ENCODE results near the gene HSDL2.
"Not testable (repeated sequence)": the region's sequence is repeated elsewhere in the genome, so short reads cannot be mapped to it uniquely, and the experiment has no call there.

The HSDL2 gene

DNA sequence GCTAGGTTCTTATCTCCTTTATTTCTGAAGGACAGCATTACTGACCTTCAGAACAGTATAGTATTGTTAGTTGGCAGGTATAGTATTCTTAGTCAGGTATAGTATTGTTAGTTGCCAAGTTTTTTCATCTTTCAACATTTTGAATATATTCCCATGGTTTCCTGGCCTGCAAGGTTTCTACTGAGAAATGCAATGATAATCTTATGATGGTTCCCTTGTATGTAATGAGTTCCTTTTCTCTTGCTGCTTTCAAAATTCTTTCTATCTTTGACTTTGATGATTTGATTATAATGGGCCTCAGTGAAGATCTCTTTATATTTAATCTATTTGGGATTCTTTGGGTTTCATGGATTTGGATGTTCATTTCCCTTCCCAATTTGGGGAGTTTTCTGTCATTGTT is 12.4 kb upstream of the HSDL2 start:
- no peak for DNase-seq

DNA sequence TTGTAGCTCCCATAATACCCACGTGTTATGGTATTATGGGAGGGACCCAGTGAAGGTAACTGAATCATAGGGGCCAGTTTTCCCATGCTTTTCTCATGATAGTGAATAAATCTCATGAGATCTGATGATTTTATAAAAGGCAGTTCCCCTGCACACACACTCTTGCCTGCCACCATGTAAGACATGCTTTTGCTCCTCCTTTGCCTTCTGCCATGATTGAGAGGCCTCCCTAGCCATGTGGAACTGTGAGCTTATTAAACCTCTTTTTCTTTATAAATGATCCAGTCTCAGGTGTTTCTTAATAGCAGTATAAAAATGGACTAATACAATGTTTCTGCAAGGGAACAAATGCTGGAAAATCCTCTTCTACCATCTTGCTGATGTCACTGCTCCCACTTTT is 10.1 kb upstream of the HSDL2 start:
- no peak for DNase-seq

DNA sequence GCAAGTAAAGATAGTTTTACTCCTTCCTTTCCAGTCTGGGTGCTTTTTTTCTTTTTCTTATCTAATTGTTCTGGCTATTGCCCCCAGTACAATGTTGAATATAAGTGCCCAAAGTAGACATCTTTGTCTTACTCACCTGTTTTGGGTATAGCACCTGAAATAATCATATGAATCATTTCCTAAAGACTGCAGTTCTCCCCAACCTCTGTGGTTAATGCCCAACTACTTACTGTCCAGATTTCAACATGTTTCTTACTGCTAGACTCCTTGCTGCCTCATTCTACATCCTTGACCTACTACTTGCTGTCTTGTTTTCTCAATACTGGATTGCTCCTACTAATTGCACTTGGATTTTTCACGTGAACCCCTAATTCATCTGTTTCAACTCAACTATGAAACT is 8.8 kb upstream of the HSDL2 start:
- DNase-seq, result no peak

DNA sequence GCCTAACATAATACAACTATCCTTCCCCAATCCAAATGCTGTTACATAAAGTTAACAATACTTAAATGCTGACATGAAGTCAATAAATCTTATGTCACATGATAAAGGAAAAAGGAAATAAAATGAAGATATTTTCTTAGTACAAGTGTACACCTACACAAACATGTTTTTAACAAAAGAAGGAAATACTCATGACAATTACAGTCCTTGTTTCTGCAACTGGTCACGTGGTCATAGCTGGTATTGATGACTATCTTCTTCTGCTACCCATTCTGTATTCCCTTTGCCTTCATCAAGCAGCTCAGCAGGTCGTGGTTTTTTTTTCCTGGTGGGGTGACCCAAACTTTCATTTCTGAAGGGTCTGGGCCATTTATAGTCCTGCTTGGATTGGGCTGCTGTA is 6.2 kb upstream of the HSDL2 start:
- not testable (repeated sequence) for DNase-seq

DNA sequence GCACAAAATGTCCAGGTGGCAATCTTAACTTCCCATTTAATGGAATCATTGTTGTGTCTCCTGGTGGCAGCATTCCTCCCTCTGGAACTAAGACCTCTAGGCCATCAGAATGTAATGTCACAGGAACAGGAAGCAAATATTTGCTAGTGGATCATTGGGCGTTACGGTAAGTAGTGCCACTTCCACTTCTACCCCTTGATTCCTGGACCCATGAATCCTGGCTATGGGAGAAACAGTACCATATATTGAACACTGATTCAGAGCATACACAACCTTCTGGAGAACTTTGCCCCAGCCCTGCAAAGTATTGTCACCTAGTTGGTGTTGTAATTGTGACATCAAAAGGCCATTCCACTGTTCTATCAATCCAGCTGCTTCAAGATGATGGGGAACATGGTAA is 5.7 kb upstream of the HSDL2 start:
- DNase-seq, result not testable (repeated sequence)

DNA sequence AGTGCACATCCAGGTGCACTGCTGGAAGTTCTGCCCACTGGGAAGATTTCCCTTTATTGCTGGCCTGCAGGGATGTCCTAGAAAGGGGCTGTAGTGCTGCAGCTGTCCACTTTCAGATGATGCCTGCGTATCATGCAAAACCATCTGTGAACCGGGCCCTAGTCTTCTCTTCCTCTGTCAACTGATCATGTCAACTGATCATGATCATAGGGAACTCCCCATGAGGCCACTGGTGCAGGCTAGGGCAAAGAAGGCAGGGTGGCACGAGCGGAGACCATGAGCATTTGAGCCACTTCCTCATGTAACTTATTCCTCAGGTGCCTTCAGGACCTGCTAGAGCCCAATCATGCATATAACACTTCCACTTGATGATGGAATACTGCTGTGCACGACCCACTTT is 4.5 kb upstream of the HSDL2 start:
- no peak for DNase-seq

DNA sequence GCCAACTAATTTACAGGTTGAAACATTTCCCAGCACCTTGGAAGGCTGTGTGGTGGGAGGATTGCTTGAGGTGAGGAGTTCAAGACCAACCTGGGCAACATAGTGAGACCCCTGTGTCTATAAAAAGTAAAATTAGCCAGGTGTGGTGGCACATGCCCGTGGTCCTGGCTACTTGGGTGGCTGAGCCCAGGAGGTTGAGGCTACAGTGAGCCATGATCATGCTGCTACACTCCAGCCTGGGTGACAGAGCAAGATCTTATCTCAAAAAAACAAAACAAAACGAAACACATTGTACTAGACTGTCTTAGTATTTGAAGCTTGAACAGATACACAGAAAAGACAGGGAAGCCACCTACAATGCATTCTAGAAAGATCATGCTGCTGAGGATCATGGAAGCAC is 2.8 kb upstream of the HSDL2 start:
- no peak for DNase-seq

DNA sequence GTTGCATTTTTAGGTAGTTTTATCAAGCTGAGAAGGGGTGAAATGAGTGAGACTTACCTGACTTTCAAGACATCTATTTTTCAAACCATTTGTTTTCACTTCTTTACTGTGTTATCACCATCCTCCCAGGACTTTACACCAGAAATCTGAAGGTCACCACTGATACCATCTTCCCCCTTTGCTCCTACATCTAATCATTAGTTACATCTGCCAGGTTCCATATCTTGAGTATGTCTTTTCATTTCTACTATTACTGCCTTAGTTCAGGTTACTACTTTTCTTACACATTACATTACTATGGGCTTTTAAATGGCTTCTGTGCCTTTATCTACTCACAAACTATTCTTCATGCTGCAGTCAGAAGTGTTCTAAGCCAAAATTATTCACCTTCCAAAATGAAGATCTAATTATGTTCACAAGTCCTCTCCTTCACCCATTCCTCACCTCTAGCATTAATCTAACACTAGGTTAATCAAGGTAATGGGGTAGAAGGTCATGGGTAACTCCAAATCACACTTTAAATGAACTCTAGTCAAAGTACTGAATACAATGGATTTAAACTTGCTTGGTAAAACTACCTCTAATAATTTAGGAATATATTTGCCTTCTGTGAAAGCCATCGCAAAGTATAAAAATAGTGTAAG is 2.1 kb upstream of the HSDL2 start:
- DNase-seq, result no peak

DNA sequence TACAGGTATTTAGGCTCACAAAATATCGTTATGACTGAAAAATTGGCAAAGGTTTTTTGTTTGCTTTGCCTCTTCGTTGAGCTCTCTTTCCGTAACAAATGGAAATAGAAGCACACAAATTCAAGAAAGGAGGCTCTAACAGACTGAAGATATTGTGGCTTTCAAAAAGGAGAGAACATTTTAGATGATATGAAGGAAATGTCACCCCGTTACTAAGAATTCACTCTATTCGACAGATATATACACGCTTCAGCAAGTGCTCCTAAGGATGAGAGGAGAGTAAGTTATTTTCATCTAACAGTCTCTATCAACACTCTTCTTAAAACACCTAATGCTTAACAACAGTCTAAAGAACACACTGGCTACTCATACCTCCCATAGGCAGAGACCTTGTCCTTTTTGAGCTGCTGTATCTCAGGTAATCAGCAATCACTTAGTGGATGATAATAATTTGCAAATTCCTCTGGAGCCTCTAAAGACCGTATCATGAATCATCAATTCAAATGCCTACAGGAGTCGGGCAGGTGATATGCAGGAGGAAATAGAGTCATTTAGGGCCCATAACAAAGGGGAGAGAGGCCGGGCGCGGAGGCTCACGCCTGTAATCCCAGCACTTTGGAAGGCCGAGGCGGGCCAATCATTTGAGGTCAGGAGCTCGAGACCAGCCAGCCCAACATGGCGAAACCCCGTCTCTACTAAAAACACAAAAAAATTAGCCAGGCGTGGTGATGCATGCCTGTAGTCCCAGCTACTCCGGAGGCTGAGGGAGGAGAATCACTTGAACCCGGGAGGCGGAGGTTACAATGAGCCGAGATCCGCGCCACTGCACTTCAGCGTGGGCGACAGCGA is 1.4 kb upstream of the HSDL2 start:
- no peak for DNase-seq

DNA sequence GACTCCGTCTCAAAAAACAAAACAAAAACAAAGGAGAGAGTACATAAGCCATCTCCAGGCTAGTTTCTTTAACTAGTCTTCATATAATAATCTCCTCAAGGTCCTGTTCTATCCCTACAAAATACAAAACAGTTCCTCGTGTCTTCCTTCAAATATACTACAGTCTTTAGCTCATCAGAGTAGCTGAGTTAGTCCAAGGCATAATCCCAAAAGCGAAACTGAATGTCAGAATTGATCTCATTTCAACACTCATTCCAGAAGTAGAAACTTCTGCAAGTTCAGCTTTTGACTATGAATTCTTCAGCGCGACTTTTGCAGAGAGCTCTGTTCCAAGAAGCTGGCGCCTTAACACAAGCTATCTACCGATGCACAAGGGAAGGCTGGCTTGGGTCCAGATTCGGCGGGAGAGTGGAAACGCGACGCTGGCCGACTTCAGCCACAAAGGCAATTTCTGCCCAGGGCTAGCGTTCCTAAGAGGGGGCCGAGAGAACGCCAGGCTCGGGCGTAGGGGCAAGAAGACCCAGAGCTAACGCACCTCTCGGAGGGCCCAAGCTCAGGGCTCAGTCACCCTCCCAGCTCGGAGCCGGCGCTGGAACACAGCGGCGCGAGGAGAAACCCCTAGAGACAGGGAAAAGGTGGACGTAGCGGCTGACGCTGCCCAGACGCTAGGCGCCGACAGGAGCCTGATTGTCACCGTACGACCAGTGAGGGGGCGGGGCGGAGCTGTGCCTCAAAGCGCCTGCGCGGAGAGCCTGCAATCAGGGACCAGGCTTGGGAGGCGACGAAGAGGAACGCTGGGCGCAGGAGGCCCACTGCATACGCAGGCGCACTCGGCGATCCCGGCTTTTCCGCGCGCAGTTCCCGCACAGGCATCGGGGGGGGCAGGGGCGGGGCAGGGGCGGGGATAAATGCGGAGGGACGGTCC is 469 bp upstream of the HSDL2 start:
- peak; percentile 99 for DNase-seq

DNA sequence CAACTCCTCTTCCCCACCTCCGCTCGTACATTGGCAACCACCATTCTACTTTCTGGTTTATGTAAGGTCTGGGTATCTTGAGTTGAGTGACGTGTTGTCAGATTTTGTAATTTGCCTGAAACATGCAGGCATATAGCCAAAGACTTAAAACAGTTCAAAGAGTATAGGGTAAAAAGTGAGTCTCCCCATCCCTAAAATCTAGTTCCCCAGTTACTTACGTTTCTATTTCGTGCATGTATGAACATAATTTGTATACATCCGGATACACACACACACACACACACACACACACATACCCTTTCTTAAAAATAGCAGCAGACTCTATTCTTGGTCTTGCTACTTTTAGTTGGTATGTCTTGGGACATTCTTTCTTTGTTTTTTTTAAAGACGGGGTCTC is 915 bp downstream of the HSDL2 start:
- DNase-seq, result no peak

DNA sequence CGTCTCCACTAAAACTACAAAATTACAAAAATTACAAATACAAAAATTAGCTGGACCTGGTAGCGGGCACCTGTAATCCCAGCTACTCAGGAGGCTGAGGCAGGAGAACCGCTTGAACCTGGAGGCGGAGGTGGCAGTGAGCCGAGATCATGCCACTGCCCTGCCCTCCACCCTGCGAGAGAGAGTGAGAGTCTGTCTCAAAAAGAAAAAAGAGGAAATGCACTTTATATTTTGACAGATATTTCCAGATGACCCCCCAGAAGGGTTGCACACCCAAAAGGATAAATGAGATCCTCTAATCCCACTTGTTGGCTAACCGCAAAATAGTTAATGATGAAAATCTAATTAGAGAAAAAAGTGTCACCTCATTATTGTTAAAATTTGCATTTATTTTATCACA is 2.2 kb downstream of the HSDL2 start:
- no peak for DNase-seq

DNA sequence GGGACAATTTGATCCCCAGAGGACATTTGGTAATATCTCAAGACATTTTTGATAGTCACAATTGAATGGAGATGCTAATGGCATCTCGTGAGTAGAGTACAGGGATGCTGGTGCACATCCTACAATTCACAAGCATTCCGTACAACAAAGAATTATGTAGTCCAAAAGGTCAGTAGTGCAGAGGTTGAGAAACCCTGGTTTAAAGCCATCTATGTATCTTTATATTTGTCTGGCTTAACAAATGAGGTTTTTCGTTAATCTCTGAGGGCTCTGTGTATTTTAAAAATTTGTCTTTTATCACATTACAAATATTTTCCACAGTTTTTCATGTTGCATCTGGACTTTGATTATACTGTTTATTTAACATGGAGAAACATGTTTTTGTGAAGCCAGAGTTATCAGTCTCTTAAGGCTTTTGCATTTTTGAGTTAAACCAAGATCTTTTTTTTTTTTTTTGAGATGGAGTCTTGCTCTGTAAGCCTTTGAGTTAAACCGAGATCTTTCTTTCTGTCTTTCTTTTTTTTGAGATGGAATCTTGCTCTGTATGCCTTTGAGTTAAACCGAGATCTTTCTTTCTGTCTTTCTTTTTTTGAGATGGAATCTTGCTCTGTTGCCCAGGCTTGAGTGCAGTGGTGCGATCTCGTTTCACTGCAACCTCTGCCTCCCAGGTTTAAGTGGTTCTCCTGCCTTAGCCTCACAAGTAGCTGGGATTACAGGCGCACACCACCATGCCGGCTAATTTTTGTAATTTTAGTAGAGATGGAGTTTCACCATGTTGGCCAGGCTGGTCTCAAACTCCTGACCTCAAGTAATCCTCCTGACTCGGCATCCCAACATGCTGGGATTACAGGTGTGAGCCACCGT is 2.8 kb downstream of the HSDL2 start:
- DNase-seq, result no peak

DNA sequence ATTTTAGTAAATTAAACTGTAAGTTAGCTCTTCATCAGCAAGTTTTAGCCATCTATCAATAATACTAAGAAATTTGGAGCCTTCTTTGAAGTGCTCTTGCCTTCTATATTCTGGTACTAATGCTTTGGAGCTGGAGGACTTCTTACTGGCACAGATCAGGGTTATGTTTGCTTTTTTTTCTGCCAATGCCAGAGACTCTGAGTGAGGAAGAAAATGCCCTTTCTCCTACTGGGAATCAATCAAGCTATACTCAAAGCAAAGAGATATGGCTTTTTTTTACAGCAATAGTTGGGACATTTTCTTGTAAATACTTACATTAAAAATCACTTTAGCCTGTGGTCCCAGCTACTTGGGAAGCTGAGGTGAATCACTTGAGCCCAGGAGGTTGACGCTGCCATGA is 4.3 kb downstream of the HSDL2 start:
- DNase-seq, result no peak

DNA sequence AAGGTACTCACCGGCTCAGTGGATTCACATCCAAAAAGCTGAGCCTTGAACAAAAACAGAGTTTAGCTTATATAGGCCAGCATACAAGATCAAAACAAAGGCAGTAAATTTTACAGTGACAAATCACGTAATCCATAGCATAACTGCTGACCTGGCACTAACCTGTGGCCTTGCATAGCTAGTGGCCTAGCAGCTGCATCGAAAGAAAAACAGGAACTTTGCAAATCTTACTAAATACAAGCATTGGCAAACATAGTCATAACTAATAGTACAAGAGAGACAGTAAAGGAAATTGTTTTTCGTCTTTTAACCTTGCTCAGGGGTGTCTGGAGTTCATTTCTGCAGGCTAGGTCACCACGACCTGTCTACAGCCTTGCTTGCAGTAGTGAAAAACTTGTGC is 4.8 kb downstream of the HSDL2 start:
- DNase-seq, result no peak

DNA sequence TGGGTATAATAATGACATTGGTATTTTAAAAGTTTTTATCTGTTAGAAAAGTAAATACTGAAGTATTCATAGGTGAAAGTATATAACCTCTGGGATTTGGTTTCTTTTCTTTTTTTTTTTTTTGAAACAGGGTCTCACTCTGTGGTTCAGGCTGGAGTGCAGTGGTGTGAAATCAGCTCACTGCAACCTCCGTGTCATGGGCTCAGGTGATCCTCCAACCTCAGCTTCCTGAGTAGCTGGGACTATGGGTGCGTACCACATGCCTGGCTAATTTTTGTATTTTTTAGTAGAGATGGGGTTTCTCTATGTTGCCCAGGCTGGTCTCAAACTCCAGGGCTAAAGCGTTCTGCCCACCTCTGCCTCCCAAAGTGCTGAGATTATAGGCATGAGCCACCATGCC is 7.2 kb downstream of the HSDL2 start:
- no peak for DNase-seq

DNA sequence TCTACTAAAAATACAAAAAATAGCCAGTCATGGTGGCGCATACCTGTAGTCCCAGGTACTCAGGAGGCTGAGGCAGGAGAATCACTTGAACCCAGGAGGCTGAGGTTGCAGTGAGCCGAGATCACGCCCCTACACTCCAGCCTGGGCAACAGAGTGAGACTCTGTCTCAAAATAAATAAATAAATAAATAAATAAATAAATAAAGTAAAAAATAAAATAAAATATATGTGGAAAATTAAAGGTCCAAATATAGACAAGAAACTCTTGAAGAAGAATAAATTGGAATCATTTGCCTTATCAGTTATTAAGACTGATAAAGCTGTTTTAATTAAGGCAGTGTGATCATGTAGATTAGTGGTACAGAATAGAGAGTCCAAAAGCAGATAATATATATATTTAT is 10.0 kb downstream of the HSDL2 start:
- DNase-seq, result not testable (repeated sequence)

DNA sequence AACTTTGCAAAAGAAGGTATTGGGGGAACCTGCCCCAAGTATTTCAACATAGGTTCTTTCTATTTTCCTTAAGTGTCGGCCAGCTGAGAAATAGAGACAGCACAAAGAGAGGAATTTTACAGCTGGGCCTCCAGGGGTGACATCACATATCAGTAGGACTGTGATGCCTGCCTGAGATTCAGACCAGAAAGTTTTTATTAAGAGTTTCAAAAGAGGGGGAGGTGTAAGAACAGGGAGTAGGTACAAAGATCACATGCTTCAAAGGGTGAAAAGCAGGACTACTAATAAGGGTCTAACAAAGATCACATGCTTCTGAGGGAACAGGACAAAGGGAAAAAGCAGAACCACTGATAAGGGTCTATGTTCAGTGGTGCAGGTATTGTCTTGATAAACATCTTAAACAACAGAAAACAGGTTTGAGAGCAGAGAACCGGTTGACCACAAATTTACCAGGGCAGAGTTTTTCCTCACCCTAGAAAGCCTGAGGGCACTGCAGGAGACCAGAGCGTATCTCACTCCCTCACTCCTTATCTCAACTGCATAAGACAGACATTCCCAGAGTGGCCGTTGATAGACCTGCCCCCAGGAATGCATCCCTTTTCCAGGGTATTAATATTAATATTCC is 12.1 kb downstream of the HSDL2 start:
- not testable (repeated sequence) for DNase-seq

DNA sequence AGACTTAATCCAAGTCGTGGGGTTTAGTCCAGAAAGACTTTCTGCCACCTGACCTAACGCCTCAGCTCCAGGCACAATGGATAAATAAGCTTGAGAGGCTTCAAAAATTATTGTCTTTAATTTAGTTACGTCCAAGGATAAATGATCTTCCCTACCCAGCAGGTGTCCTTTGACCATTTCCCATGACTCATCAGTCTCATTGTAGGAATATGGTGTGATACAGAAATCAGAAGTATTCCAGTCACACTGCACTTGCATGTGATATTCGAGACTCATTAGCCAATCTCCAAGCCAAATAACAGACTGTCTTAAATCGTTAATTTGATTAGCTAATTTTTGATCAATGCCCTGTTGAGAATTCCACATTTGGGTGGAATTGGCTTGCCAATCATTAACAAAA is 13.2 kb downstream of the HSDL2 start:
- DNase-seq, result not testable (repeated sequence)

DNA sequence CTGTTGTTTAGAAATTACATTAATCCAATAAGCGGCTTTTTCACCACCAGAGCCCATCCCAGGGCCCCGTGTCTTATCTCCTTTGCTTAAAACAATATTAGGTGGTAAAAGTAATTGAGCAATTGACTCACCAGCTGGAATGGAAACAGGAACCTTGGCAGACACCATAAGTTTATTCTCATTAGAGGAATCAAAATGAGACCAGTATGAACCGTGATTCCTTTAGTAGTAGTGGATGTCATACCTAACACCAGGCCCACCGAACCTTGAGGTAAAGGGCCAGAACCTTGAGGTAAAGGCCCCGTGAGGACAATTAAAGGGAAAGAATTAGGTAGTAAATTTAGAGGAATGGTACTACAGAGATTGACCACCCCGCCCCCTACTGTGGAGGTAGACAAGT is 16.5 kb downstream of the HSDL2 start:
- DNase-seq, result no peak

DNA sequence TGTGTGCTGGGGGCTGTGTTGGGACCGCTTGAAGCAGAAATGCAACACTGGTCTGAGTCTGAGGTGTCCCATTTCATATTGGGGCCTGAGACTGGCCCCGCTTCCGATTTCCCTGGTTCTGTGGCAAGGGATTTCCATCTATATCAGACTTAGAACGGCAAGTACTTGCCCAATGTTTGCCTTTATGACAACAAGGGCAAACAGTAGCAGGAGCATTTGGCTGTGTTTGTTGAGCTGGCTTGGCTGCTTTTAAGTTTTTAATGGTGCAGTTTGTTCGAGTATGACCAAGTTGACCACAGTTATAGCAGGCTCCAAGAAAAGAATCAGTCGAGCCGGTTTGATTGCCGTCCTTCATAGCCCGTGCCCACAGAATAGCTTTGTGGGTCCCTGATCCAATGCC is 17.0 kb downstream of the HSDL2 start:
- no peak for DNase-seq

DNA sequence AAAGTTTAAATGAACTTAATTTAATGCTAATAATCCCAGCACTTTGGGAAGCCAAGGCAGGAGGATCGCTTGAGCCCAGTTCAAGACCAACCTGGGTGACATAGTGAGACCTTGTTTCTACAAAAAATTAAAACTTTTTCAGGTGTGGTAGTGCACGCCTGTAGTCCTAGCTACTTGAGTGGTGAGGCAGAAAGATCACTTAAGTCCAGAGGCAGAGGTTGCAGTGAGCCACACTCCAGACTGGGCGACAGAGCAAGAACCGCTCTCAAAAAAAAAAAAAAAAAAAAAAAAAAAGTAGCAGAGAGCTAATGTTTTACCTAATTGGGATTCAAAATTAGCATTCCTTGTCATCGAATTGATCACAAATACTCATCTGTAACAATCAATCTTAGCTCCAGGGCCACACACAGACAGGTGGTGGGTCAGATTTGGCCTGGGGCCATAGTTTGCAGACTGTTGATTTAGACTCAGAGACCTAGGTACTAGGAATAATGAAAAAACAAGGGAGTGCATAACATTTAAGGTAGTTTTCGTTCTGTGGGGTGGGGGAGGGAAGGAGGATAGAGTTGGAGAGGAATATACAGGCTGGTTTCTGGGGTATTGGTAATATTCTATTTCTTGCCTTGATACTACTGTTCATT is 21.4 kb downstream of the HSDL2 start:
- no peak for DNase-seq
